ENCODE data around the gene FAM124A.

The FAM124A gene

DNA sequence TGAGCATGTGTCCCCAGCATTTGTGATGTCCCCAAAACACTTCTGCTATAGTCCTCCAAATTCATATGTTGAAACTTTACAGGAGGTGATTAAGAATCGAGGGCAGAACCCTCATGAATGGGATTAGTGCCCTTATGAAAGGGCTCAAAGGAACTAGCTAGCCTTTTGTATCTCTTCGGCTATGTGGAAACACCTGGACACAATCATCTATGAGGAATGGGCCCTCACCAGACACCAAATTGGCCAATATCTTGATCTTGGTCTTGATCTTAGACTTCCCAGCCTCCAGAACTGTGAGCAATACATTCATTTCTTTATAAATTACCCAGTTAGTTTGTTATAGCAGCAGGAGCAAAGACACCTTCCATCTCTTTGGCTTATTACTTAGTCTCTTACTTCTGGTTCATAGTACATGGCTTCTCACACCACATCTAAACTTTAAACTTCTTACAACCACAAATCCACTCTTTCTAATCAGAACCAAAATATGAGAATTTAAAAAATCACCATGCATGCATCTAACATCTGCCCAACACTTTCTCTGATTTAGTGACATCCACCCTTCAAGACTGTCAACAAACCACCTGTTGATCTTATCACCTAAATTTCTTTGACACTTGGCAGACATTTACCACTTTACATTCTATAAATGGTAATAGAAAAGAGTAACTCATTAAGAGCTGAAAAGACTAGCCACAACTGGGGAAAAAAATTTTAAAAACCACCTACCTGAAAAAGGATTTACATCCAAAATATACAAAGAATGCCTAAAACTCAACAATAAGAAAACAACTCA is 110.6 kb downstream of the FAM124A start:
- in situ Hi-C loops (cut with MboI; ENCODE audit: low sequenced_read_pairs), result no loop called here

DNA sequence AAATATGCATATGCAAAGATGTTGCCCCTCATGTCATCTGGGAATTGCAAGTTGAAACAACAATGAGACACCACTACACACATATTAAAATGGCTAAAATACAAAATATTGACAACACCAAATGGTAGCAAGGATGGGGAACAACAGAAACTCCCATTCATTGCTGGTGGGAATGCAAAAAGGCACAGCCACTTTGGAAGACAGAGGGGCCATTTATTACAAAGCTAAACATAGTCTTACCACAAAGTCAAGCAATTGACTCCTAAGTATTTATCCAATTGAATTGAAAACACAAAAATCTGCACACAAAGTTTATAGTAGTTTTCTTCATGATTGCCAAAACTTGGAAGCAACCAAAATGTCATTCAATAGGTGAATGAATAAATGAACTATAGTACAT is 111.2 kb downstream of the FAM124A start:
- in situ Hi-C loops (cut with MboI; ENCODE audit: low sequenced_read_pairs), result no loop called here

DNA sequence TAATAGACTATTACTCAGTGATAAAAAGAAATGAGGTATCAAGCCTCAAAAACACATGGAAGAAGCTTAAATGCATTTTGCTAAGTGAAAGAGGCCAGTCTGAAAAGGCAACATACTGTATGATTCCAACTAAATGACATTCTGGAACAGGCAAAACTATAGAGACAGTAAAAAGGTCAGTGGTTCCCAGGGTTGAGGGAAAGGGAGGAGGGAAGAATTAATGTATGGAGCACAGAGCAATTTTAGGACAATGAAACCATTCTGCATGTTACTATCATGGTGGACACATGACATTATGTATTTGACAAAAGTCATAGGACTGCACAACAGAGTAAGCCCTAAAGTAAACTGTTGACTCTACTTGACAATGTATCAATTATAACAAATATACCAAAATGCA is 111.6 kb downstream of the FAM124A start:
- in situ Hi-C loops (cut with MboI; ENCODE audit: low sequenced_read_pairs), result no loop called here
